HCEC 1CT (cell line): Measurements from ENCODE around the gene KREMEN1.

Experiments used
- DNase-seq: peaks from one replicate; pipeline ENCODE4 v3.0.0-alpha.2; 2017

KREMEN1 gene

DNA sequence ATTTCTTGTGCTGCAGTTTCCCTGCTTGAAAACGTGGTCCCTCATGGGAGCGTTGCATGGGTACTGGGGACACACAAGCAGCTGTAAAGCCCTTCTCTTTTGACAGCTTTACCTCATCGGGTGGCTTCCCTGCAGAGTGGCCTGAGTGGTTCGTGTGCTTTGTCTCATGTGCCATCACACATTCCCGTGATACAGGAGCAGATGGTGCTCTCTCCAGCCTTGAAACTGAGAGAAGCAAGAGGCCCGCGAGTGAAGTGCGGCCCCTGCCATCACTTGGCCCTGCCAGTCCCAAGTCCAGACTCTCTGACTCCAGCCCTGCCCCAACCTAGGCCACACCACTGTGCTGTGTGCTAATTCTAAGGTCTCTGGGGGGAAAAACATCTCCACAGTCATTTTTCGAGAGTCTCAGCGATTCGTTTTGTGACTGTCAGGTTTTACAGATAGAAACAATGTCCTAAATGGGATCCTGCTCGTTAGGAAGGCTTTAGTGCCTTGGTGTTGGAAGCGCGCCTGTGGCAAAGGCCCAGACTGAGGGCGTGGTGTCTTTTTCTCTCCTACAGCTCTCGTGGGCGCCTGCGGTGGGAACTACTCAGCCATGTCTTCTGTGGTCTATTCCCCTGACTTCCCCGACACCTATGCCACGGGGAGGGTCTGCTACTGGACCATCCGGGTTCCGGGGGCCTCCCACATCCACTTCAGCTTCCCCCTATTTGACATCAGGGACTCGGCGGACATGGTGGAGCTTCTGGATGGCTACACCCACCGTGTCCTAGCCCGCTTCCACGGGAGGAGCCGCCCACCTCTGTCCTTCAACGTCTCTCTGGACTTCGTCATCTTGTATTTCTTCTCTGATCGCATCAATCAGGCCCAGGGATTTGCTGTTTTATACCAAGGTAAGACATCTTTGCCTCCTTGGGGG is 64.2 kb downstream of the KREMEN1 start:
- no peak for DNase-seq

DNA sequence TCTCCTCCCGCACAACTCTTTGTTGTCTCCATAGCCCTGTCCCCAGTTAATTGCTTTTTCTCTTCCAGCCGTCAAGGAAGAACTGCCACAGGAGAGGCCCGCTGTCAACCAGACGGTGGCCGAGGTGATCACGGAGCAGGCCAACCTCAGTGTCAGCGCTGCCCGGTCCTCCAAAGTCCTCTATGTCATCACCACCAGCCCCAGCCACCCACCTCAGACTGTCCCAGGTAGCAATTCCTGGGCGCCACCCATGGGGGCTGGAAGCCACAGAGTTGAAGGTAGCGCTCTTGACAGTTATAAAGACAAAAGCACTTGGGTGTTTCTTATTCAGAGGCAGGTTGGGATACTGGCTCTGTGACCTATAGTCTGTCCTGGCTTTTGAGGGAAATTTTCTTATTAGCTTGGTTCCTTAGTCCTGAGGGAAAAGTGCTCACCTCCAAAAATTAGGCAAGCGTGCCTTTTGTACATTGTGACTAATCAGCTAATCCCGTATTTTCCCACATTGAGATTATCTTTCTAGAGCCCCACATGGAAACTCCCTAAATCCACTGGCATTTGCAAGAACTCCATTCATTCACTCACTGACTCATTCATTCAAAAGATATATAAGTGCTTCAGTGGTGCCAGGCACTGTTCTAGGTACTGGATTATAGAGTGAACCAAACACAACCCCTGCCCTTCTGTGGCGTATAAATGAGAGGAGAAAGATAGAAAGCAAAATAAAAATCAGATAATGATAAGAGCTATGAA is 65.9 kb downstream of the KREMEN1 start:
- DNase-seq, result no peak

DNA sequence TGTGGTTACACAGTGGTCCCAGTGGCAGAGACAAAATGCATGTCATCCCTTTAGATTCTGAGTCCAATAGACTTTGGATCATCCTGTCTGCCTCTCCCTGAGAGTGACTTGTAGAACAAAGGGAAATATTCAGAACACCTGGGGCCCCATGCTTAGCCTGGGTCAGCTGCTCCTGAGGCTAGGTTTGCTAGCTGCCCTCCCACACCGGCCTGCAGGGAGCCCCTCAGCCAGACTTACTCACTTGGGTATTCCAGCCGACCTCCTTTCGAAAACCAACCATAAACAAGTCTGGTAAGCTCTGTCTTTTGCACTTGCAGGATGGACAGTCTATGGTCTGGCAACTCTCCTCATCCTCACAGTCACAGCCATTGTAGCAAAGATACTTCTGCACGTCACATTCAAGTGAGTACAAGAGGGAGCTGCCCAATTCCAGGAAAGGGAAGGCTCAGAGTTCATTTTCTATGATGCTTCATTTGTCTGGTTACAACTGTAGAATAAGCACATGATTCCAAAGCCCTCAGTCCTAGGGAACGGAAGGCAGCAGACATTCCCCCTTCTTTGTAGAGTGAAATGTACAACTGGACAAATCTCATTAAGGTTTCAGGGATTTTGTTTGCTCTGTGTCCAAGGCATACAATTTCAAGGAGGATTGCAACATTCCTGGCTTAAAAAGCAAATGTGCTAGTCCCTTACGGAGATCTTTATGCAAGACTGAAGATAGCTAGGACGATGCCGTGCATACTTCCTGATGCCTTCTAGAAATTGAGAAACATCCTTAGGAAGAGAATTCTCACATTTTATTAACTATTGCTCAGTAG is 67.3 kb downstream of the KREMEN1 start:
- DNase-seq, result no peak

DNA sequence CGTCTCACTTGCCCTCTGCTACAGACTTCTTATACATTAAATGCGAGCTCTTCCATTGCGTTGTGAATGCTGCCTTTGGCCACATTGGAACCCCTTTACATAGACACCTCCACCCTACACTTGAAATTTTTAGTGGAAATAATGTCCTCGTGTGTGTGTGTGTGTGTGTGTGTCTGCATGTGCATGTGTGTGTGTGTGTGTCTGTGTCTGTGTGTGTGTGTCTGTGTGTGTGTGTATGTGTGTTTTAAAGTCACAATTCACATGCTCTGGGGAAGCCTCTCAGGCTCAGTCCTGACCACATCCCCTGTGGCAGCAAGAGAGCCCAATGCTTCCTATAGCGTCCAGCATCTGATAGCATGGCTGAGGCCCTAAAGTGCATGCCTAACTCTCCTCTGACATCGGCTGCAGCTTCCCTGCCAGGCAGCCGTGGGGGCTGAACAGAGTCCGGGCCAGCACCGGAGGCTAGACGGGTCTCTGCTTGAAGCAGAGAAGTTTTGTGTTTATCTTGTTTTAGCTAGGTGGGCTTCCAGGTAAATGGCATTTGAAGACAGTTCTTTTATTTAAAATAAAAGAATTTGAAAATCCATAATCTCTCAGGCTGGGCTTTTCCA is 68.3 kb downstream of the KREMEN1 start:
- DNase-seq, result no peak

DNA sequence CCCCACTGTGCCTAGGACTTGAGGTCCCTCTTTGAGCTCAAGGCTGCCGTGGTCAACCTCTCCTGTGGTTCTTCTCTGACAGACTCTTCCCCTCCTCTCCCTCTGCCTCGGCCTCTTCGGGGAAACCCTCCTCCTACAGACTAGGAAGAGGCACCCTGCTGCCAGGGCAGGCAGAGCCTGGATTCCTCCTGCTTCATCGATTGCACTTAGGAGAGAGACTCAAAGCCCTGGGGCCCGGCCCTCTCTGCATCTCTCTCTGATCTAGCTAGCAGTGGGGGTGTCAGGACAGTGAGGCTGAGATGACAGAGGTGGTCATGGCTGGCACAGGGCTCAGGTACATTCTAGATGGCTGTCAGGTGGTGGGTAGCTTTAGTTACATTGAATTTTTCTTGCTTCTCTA is 69.3 kb downstream of the KREMEN1 start:
- DNase-seq, result no peak

DNA sequence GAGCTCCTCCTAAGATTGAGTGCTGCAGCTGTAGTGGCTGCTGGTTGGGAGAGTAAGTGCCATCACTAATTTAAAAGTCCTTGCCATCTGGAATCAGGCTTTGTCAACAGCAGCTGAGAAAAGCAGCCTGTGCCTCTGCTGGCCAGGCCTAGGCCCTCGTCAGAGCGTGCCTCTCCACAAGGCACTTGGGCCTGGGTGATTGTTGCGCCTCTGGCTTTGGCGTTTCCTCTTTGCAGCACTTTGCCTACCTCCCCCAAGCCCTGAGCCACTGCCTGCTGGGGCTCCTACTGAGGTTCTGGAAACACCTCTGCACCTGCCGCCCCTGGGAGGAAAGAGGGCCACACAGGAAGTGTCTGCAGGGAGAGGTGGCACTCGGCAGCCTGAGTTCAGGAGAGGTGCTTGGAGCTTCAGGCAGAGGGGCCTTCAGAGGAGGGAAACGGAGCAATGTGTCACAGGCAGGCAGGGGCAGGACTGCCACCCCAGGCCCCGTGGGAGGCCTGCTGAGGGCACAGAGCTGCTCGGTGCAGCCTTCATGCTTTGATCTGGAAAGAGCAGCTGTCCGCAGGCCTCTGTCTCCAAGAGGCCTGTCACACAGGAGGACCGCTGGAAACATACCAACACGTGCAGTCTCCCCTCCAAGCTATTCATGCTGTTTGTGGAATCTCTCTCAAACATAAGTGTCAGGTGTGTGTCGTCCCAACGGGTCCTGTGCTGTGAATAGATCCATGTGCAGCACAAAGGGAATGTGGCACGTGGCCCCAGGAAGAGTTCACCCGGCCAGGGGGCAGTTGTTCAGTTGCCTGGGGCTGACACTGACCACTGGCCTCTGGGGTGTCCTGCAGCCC is 71.3 kb downstream of the KREMEN1 start:
- DNase-seq, result no peak

DNA sequence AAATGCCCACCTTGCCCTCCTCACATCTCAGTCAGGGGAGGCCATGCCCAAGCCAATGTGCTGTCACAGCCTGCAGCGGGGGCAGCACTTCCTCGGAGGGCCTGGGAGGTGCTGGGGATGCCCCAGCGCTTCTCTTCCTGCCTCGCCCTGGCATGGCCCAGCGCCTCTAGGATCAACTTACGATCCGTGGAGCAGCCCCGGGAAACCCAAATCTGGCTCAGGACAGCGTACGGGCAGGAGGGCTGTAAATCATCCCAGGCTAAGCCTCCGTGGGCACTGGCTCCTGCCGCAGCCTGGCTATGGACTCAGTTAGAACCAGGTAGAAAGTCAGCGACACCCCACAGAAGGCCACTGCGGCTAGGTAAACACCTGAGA is 71.9 kb downstream of the KREMEN1 start:
- no peak for DNase-seq

DNA sequence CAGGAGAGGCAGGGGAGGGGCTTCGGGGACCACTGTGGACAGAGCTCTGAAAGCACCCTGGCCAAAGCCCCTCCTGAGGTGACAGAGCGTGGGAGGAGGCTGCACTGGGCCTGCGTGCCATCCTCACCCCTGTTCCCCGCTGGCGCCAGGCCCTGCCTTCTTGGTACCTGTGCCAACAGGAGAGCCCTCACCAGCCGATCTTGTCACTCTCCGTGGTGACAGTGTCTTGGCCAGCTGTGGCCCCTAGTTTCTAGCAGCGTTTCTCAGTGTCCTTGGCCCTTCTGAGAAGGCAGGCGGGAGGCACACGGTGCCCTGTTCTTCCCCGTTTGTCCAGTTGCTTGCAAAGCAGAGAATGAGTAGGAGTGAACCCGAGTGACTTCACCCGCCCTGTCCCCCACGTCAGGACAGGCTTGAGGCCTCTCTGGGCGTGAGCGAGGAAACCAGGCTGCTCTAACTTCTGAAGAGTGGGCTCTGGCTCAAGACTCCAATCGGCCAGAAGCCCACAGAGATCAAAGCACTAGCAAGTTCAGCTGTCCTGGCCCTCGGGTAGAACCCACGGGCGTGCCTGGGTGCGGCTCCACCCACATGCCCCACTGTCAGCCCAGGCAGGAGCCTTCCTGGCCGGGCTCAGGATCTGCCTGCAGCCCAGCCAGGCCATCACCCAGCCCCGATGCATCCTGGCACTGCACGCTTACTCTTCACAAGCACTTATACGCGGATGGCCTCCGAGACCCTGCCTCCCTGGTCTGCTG is 72.7 kb downstream of the KREMEN1 start:
- no peak for DNase-seq

DNA sequence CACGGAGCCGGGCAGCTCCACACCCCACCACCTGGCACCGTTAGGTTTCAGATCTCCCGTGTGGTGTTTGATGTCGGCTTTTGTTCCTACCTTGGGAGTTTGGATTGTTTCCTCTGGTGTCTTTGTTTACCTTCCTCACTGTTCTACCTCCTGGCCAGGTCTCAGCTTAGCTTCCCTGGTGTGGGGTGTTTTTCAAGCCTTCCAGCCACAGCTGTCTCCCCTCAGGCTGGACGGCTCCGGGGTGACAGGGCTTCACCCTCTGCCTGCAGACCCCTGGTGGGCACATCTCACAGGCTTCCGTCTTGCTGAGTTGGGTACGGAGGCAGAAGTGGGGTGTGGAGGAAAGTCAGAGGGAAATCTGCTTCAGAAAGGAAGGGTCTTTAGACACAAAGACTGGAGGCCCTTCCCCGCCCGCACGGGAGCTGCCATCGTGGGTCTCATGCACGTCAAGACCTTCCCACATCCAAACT is 73.3 kb downstream of the KREMEN1 start:
- no peak for DNase-seq

DNA sequence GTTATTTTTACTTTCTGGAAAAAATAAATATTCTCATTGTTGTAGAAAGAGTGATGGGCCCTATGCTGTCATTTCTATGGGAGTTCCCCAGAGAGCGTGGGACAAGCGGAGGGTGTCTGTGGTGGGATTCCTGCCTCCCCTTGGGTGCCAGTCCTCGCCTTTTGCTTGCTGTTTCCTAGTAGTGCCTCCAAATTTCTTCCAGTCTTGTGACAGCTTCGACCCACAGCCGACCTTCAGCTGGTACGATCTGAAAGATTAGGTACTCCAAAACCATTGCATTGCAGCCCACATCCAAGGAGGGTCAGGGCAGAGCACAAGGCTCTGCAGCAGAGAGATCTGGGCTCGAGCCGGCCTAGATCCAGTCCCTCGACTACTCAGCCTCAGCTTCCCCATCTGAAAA is 73.9 kb downstream of the KREMEN1 start:
- no peak for DNase-seq

DNA sequence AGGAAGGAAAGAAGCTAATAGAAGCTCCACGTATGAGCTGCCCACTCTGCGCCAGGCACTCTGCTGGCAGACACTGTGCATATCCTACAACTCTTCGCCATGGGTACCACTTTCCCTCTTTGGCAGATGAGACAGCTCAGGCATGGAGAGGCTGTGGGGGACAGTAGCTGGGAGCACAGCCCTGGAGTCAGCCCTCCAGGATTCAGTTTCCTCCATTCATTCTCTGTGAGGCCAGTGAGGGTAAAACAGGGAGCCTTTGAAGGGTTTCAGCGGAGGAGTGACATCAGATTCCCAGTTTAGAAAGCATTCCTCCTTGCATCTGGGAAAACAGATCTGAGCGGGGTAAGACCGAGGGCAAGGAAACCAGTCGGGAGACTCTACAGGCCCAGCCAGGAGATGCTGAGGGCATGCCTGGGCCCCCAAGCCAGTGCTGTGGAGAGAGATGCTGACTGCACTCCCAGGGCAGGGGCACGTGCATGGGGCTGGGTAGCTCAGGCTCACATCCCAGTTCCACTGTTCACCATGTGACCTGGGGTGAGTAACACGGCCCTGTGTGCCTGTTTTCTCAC is 74.6 kb downstream of the KREMEN1 start:
- DNase-seq, result no peak

DNA sequence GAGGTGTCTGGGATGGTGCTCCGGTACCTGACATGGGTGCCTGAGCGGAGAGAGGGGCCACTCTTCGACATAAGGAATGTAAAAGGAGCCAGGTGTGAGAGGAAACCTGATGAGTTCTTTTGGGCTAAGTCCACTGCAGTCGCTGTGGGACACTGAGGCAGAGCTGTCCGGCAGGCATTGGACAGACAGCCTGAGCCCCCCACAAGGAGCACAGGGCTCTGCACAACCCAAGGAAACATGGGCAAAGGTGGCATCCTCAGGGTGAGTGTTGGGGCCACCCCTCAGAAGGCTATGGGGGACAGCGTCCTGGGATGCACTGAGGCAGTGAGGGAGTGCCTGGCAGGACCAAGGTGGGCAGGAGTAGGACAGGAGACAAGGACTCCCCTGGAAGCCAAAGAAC is 75.2 kb downstream of the KREMEN1 start:
- DNase-seq, result no peak

DNA sequence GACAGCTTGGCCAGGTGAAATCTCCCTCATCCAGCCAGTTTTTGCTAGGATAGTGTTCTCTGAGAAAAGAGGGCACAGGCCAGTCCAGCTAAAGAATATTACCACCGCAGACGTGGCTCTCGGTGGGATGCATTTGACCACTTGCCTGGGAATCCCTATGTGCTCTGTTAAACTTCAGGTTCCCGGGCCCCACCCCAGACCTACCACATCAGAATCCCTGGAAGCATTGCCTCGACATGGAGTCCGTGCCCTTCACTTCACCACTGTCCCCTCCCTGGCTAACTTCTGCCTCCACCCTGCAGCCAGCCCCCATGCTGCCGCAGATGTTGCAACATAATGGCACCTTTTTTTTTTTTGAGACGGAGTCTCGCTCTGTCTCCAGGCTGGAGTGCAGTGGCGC is 76.0 kb downstream of the KREMEN1 start:
- no peak for DNase-seq

DNA sequence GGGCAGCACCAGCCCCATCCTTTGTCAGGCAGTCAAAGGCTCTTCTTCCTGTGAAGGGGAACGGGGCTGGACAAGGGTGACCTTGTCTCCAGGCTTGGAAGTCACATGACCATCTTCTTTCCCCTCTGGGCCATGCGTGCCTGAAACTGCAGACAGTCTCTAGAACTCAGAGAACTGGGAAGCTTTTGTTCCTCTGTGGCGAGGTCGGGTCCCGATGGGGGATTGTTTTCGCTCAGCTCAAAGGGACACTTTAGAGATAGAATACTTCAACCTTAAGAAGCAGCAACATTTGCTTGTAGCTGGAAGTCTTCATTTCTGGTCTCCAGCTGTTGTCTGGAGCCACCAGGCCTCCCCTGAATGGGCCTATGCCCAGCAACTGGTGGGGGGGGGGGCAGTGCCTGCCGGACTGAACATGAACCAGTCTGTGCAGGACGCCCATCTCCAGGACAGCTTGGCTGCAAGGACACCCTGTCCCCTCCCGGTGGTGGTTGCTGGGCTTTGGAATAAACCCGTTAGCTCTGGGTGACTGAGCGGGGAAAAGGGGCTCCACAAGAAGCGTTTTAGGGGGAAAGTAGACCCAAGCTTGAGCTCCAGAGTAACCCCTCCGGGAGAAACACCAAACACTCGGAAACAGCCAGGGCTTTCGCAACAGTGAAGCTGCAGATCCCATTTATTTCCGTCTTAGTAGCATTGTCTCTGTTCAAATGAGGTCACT is 77.2 kb downstream of the KREMEN1 start:
- DNase-seq, result no peak

DNA sequence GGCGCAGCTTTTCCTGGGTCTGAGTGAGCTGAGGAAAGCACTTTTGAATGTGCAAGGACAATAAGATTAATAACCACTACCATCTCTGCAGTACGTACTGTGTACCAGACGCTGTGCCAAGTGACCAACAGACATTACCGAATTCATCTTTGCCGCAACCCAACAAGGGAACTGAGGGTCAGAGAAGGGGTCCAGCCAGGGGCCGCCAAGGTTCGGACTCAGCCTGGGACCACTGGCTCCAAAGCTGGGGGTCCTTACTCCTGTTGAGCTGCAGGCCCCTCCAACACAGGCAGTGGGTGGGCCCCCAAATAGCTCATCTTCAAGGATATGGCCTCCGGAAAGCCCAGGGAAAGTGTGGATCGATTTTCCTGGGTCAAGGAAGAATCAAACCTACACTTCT is 77.9 kb downstream of the KREMEN1 start:
- no peak for DNase-seq

DNA sequence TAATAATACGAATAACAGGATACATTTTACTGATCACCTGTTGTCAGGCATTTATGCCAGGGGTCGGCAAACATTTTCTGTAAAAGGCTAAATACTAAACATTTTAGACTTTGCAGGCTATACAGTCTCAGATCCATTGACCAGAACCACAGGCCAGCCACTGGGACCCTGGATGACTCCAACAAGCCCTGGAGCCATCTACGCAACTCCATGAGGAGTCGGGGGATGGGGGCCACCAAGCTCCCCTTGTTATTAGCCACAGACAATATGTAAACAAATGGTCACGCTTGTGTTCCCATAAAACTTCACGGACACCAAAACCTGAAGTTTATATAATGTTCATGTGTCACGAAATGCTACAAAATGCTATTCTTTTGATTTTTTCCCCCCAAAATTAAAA is 78.5 kb downstream of the KREMEN1 start:
- DNase-seq, result no peak

DNA sequence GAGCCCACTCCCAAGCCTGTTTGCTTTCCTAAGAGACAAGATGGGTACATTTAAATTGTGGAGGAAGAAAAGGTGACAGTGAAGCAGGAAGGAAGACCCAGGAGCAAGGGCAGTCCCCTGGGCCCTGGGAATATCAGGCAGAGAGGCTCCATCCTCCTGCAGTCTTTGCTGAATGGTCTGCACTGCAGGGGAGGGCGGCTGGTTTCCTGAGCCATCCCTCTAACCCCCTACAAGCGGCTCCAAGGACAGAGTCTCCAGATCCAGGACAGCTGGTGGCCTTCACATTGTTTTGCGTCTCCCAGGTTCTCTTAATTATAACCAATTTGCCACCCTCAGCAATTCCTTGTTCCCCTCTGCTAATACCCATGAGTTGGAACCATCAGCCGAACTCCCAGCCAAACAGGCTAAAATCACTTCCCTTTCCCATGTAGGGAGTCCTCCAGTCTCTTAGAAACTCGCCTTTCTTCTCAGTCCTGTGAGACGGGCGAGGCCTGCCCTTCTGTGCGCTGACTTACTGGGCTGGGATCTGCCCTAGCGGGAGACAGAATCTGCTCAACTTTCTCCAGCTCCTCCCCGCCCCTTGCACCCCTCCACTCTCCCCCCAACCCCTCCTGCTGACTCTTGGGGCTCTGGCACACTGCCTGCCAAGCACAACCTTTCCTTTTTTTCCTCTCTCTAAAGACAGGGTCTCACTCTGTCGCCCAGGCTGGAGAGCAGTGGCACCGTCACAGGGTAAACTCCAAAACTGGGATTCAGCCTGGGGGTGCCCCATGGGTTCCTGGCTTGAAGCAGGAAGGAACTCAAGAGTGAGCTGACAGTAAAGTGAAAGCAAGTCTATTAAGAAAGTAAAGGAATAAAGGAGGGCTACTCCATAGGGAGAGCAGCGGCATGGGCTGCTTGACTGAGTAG is 79.5 kb downstream of the KREMEN1 start:
- no peak for DNase-seq

DNA sequence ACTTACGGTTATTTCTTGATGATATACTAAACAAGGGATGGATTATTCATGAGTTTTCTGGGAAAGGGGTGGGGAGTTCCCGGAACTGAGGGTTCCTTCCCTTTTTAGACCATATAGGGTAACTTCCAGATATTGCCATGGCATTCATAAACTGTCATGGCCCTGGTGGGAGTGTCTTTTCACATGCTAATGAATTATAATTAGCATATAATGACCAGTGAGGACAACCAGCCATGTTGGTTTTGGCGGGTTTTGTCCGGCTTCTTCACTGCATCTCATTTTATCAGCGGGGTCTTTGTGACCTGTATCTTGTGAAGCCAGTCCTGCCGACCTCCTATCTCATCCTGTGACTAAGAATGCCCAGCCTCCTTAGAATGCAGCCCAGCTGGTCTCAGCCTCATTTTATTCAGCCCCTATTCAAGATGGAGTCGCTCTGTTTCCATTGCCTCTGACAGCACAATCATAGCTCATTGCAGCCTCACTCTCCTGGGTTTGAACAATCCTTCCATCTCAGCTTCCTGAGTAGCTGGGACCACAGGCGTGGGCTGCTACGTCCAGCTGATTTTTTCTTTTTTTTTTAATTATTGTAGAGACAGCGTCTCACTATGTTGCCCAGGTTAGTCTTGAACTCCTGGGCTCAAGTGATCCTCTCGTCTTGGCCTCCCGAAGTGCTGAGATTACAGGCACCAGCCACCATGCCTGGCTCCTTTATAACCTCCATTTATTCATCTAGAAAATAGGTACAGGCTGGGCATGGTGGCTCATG is 80.3 kb downstream of the KREMEN1 start:
- DNase-seq, result no peak
